Heart left ventricle (tissue), 13 donors: ENCODE data around the gene E2F6.

Source experiments
- CTCF ChIP-seq, 12 donors: fragments of 200-600 bp; sonication (generic) in 4 of 12; IDR thresholded peaks; one replicate each; pipeline versions ENCODE4 v1.5.0 to v1.8.0; 2018 to 2022; ENCODE audit warnings: antibody characterized with exemption in 12 of 12, mild to moderate bottlenecking in 5 of 12
- POLR2A ChIP-seq, 2 donors: fragments of 450-650 bp; IDR thresholded peaks; one replicate each; pipeline ENCODE4 v1.6.1; 2017; ENCODE audit warnings: antibody characterized with exemption in 2 of 2, mild to moderate bottlenecking in 2 of 2, moderate library complexity in 2 of 2
- donor health status: ischemic (EF 13 %, LVEDD 7.1; RV severe dilation, severe dysfunction).
- donor health status: DM: no; HTN: yes; CAD: no.
- donor health status: DM: no; HTN: no; CAD: no.
- donor health status: ischemic (EF 25% LVEDD 6.9; RV normal size, moderate dysfunction).
- donor health status: ischemic (EF 25% LVEDD 5.7; RV mildly dilated, moderate dysfunction).
- donor health status: ischemic (EF 35%, LVEDD 5.7; RV mildly dilated, moderate dysfunction).
- donor health status: nonischemic (EF 11% LVEDD 7.7; RV severe dilation, severe dysfunction).
- donor health status: DM: yes; HTN: yes; CAD: no.
- donor health status: PGD.
- donor health status: ischemic (EF 29% LVEDD 5.4; RV normal size, mild dysfunction).
- donor health status: nonischemic (EF 23%, LVEDD 6.1; RV moderate dilation, normal function).

- TF ChIP-seq CTCF (IDR thresholded peaks at IDR 0.05) (no peak), POLR2A (IDR thresholded peaks at IDR 0.05) (no peak)
These were observed 16.0 kb upstream of the E2F6 start for GRCh38 chr2:11481789-11482472.
